Progenitor cell of endocrine pancreas (in vitro differentiated cells): ENCODE data around the gene TRAPPC14. TPM values are rescaled to one million over a fixed set of nuclear protein-coding genes. Genes with fewer than 3 reads are reported as not detected.

Experiments used
- DNase-seq: peaks from one replicate; pipeline ENCODE4 v3.0.0; 2021; ENCODE audit warnings: low spot score; ENCODE audit not compliant: unreplicated experiment
- H3K27ac Mint-ChIP-seq: 2 replicates; pipeline ENCODE4 v1.8.0; 2021; ENCODE audit warnings: mild to moderate bottlenecking, moderate library complexity, mixed read lengths
- H3K27me3 Mint-ChIP-seq: 2 replicates; pipeline ENCODE4 v1.8.0; 2021; ENCODE audit warnings: mixed read lengths
- H3K36me3 Mint-ChIP-seq: 2 replicates; pipeline ENCODE4 v1.8.0; 2022; ENCODE audit warnings: mixed read lengths; ENCODE audit not compliant: insufficient read depth
- H3K4me1 Mint-ChIP-seq: 2 replicates; pipeline ENCODE4 v1.8.0; 2021; ENCODE audit warnings: low read depth, mixed read lengths
- H3K4me3 Mint-ChIP-seq: 2 replicates; pipeline ENCODE4 v1.8.0; 2021; ENCODE audit warnings: low read depth, mild to moderate bottlenecking, moderate library complexity, mixed read lengths
- H3K9me3 Mint-ChIP-seq: 2 replicates; pipeline ENCODE4 v1.8.0; 2021; ENCODE audit warnings: low read depth, mixed read lengths
- total RNA-seq: library from RNA; stranded (reverse); gene quantifications from 2 replicates; pipeline ENCODE4 v1.2.1, GENCODE V29; 2021
- TF ChIP-seq, protein P1 (sequence below): fragments of 200-600 bp; sonication (generic); IDR thresholded peaks from one replicate; pipeline ENCODE4 v1.5.0; 2021; ENCODE audit warnings: antibody characterized with exemption, mild to moderate bottlenecking; ENCODE audit not compliant: unreplicated experiment

Gene TRAPPC14
- total RNA-seq, 1 donor from 2014 or later: 29.6 TPM

- H3K4me1 Mint-ChIP-seq: peaks cover 11% of the 10 kb centered on the region
- H3K4me3 Mint-ChIP-seq: no peak overlapping the region
- TF ChIP-seq, protein P1, sequence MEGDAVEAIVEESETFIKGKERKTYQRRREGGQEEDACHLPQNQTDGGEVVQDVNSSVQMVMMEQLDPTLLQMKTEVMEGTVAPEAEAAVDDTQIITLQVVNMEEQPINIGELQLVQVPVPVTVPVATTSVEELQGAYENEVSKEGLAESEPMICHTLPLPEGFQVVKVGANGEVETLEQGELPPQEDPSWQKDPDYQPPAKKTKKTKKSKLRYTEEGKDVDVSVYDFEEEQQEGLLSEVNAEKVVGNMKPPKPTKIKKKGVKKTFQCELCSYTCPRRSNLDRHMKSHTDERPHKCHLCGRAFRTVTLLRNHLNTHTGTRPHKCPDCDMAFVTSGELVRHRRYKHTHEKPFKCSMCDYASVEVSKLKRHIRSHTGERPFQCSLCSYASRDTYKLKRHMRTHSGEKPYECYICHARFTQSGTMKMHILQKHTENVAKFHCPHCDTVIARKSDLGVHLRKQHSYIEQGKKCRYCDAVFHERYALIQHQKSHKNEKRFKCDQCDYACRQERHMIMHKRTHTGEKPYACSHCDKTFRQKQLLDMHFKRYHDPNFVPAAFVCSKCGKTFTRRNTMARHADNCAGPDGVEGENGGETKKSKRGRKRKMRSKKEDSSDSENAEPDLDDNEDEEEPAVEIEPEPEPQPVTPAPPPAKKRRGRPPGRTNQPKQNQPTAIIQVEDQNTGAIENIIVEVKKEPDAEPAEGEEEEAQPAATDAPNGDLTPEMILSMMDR: no peak
- no peak overlapping the region for H3K27ac Mint-ChIP-seq
- H3K27me3 Mint-ChIP-seq: no peaks in the 10 kb centered on the region
- peaks cover 15% of the 10 kb centered on the region for H3K36me3 Mint-ChIP-seq
- DNase-seq: no peak
- H3K9me3 Mint-ChIP-seq: no peaks in the 10 kb centered on the region
Observed at GRCh38 chr7:100154651-100155491, 3.7 kb downstream of the TRAPPC14 start.

GRCh38 chr7:100153708-100154535 lies 4.6 kb downstream of the TRAPPC14 start:
- Mint-ChIP-seq H3K36me3 (peaks cover 15% of the 10 kb centered on the region), H3K27me3 (no peaks in the 10 kb centered on the region), H3K27ac (no peak overlapping the region), H3K4me1 (peaks cover 12% of the 10 kb centered on the region), H3K9me3 (no peaks in the 10 kb centered on the region), H3K4me3 (no peak overlapping the region)
- TF ChIP-seq, protein P1: no peak
- DNase-seq: no peak

GRCh38 chr7:100152937-100153666 lies 5.4 kb downstream of the TRAPPC14 start:
- Mint-ChIP-seq H3K4me1 (peaks cover 17% of the 10 kb centered on the region), H3K36me3 (peaks cover 15% of the 10 kb centered on the region), H3K4me3 (no peak overlapping the region), H3K27me3 (no peaks in the 10 kb centered on the region), H3K9me3 (no peaks in the 10 kb centered on the region), H3K27ac (no peak overlapping the region)
- TF ChIP-seq, protein P1: no peak
- no peak for DNase-seq

DNA sequence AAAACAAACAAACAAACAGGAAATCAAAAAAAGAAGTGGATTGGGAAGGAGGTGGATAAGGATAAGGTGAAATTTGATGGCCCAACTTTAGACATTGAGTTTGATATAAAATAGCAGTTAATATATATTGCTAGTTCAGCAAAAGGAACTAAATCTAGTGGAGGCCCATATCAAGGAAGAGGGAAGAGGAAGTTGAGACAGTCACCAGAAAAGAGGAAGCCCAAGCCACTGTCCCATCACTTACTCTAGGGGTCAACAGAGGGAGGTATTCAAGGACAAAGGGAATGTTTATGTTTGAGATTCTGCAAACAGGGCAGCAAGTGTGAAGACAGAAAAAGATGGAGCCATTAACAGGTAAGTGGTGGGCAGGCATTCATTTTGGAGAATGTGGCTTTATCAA lies 6.1 kb downstream of the TRAPPC14 start:
- no peak for DNase-seq
- Mint-ChIP-seq H3K4me3 (no peak overlapping the region), H3K4me1 (peaks cover 13% of the 10 kb centered on the region), H3K27ac (peak overlapping the region; percentile 41), H3K9me3 (no peaks in the 10 kb centered on the region), H3K36me3 (peaks cover 15% of the 10 kb centered on the region), H3K27me3 (no peaks in the 10 kb centered on the region)
- TF ChIP-seq, protein P1: no peak
